HPDE6-E6E7 (cell line): ENCODE measurements around the gene PCGF2.

Experiments used
- DNase-seq: peaks from one replicate; pipeline ENCODE4 v3.0.0; 2011; ENCODE audit warnings: missing footprints; ENCODE audit errors: extremely low spot score

The PCGF2 gene

GRCh38 chr17:38719289-38719942, 28.7 kb downstream of the PCGF2 start:
- no peak for DNase-seq

GRCh38 chr17:38717139-38717745, 30.9 kb downstream of the PCGF2 start:
- DNase-seq = no peak

- no peak for DNase-seq
These were observed 31.6 kb downstream of the PCGF2 start for GRCh38 chr17:38716368-38717005.

- DNase-seq = no peak
These were observed 32.8 kb downstream of the PCGF2 start for GRCh38 chr17:38715216-38715943.

- no peak for DNase-seq
These were observed 34.6 kb downstream of the PCGF2 start for GRCh38 chr17:38713456-38714075.

GRCh38 chr17:38712593-38712992, 35.5 kb downstream of the PCGF2 start:
- DNase-seq = no peak

GRCh38 chr17:38711792-38712571, 36.2 kb downstream of the PCGF2 start:
- no peak for DNase-seq

GRCh38 chr17:38710985-38711384, 37.2 kb downstream of the PCGF2 start:
- DNase-seq = no peak

- no peak for DNase-seq
These were observed 37.6 kb downstream of the PCGF2 start for GRCh38 chr17:38710604-38710962.

- DNase-seq = no peak
These were observed 38.1 kb downstream of the PCGF2 start for GRCh38 chr17:38709864-38710603.

GRCh38 chr17:38709104-38709820, 38.9 kb downstream of the PCGF2 start:
- no peak for DNase-seq

GRCh38 chr17:38707678-38708351, 40.3 kb downstream of the PCGF2 start:
- DNase-seq = no peak

GRCh38 chr17:38706505-38707216, 41.5 kb downstream of the PCGF2 start:
- DNase-seq = no peak

GRCh38 chr17:38705803-38706504, 42.2 kb downstream of the PCGF2 start:
- no peak for DNase-seq

GRCh38 chr17:38705523-38705802, 42.7 kb downstream of the PCGF2 start:
- no peak for DNase-seq

- peak; percentile 76 for DNase-seq
These were observed 43.3 kb downstream of the PCGF2 start, which contains the start of gene MLLT6 for GRCh38 chr17:38704606-38705522. Gene MLLT6 (plus strand): TSS chr17:38705273. CDS start chr17:38705633, 360 bp downstream.
